Globus pallidus (tissue), 1 donor: ENCODE measurements around the gene CARF.

ENCODE experiments used
- DNase-seq: peaks from one replicate; pipeline ENCODE4 v3.0.0-alpha.2; 2015; ENCODE audit warnings: low spot score

The CARF gene

GRCh38 chr2:203018181-203018580 is 106.1 kb downstream of the CARF start:
- no peak for DNase-seq

- DNase-seq: no peak
Measured at GRCh38 chr2:203019142-203019541, 107.1 kb downstream of the CARF start.

GRCh38 chr2:203021991-203022390 is 109.9 kb downstream of the CARF start:
- no peak for DNase-seq

- DNase-seq: no peak
Measured at GRCh38 chr2:203022751-203023150, 110.7 kb downstream of the CARF start.

- DNase-seq: no peak
Measured at GRCh38 chr2:203025592-203025991, 113.5 kb downstream of the CARF start.

GRCh38 chr2:203030545-203030944 is 118.5 kb downstream of the CARF start:
- DNase-seq: no peak

GRCh38 chr2:203030991-203031390 is 118.9 kb downstream of the CARF start:
- no peak for DNase-seq

GRCh38 chr2:203033395-203033794 is 121.3 kb downstream of the CARF start:
- no peak for DNase-seq

GRCh38 chr2:203035879-203036470 is 123.9 kb downstream of the CARF start:
- DNase-seq: no peak
